Liver (tissue), 9 donors: Measurements from ENCODE around the gene ERCC6. TPM values are rescaled to one million over a fixed set of nuclear protein-coding genes. Genes with fewer than 3 reads are reported as not detected.

ENCODE experiments used
- DNase-seq: peaks from one replicate; pipeline ENCODE4 v3.0.0-alpha.2; 2017; ENCODE audit warnings: low spot score
- H3K27ac ChIP-seq, 2 donors: one replicate each; pipeline ENCODE4 v1.7.0; 2013; ENCODE audit warnings: inconsistent platforms in 2 of 2, low read length in 2 of 2, control low read depth in 1 of 2, low read depth in 1 of 2, mild to moderate bottlenecking in 1 of 2
- H3K27me3 ChIP-seq, 4 donors: one replicate each; pipeline versions ENCODE4 v1.6.1 to v1.7.0; 2013; ENCODE audit warnings: low read length in 3 of 4, inconsistent platforms in 1 of 4, mild to moderate bottlenecking in 1 of 4, moderate library complexity in 1 of 4; ENCODE audit not compliant: control insufficient read depth in 4 of 4, insufficient read depth in 4 of 4
- H3K36me3 ChIP-seq, 4 donors: one replicate each; pipeline versions ENCODE4 v1.6.1 to v1.7.0; 2013; ENCODE audit warnings: low read length in 3 of 4, mild to moderate bottlenecking in 3 of 4, low read depth in 1 of 4, moderate library complexity in 1 of 4; ENCODE audit not compliant: control insufficient read depth in 4 of 4, insufficient read depth in 3 of 4
- H3K4me1 ChIP-seq, 4 donors: one replicate each; pipeline versions ENCODE4 v1.6.1 to v1.7.0; 2013; ENCODE audit warnings: low read length in 3 of 4, mild to moderate bottlenecking in 3 of 4, moderate library complexity in 1 of 4; ENCODE audit not compliant: control insufficient read depth in 4 of 4, insufficient read depth in 4 of 4
- H3K4me3 ChIP-seq, 3 donors: one replicate each; pipeline versions ENCODE4 v1.6.1 to v1.7.0; 2013; ENCODE audit warnings: low read length in 3 of 3, control low read depth in 1 of 3, low read depth in 1 of 3, mild to moderate bottlenecking in 1 of 3
- H3K9ac ChIP-seq, 2 donors: one replicate each; pipeline ENCODE4 v1.7.0; 2013; ENCODE audit warnings: low read length in 2 of 2, mild to moderate bottlenecking in 2 of 2, moderate library complexity in 2 of 2, control low read depth in 1 of 2, low read depth in 1 of 2
- H3K9me3 ChIP-seq, 4 donors: one replicate each; pipeline versions ENCODE4 v1.6.1 to v1.7.0; 2013; ENCODE audit warnings: low read length in 3 of 4; ENCODE audit not compliant: control insufficient read depth in 4 of 4
- ATF3 ChIP-seq: IDR thresholded peaks from 2 replicates; pipeline ENCODE4 v1.6.1; 2016; ENCODE audit warnings: antibody characterized with exemption
- EGR1 ChIP-seq, 2 donors: IDR thresholded peaks; 2 replicates each; pipeline ENCODE4 v1.6.1; 2016 to 2018; ENCODE audit warnings: antibody characterized with exemption in 2 of 2, low read depth in 2 of 2
- FOXA2 ChIP-seq: IDR thresholded peaks from 2 replicates; pipeline ENCODE4 v1.6.1; 2016; ENCODE audit warnings: antibody characterized with exemption
- GABPA ChIP-seq, 2 donors: IDR thresholded peaks in 1 of 2; conservative IDR thresholded peaks in 1 of 2; 2 replicates each; pipeline ENCODE4 v1.6.1; 2016; ENCODE audit warnings: antibody characterized with exemption in 2 of 2, mild to moderate bottlenecking in 1 of 2, moderate library complexity in 1 of 2
- HNF4A ChIP-seq, 2 donors: conservative IDR thresholded peaks; 2 replicates each; pipeline ENCODE4 v1.6.1; 2016; ENCODE audit warnings: antibody characterized with exemption in 2 of 2, mild to moderate bottlenecking in 2 of 2
- HNF4G ChIP-seq: IDR thresholded peaks from 2 replicates; pipeline ENCODE4 v1.6.1; 2016; ENCODE audit warnings: antibody characterized with exemption
- JUND ChIP-seq, 2 donors: IDR thresholded peaks; 2 replicates each; pipeline ENCODE4 v1.6.1; 2016; ENCODE audit warnings: antibody characterized with exemption in 2 of 2
- MAX ChIP-seq: IDR thresholded peaks from 2 replicates; pipeline ENCODE4 v1.6.1; 2016; ENCODE audit warnings: antibody characterized with exemption
- NR2F2 ChIP-seq: IDR thresholded peaks from 2 replicates; pipeline ENCODE4 v1.6.1; 2016; ENCODE audit warnings: antibody characterized with exemption
- RAD21 ChIP-seq, 2 donors: IDR thresholded peaks; 2 replicates each; pipeline ENCODE4 v1.6.1; 2016; ENCODE audit warnings: antibody characterized with exemption in 2 of 2, mild to moderate bottlenecking in 2 of 2
- REST ChIP-seq: IDR thresholded peaks from 2 replicates; pipeline ENCODE4 v1.6.1; 2016; ENCODE audit warnings: antibody characterized with exemption, mild to moderate bottlenecking
- RXRA ChIP-seq, 2 donors: IDR thresholded peaks; 2 replicates each; pipeline ENCODE4 v1.6.1; 2017 to 2018; ENCODE audit warnings: antibody characterized with exemption in 2 of 2, mild to moderate bottlenecking in 1 of 2
- SP1 ChIP-seq: IDR thresholded peaks from 2 replicates; pipeline ENCODE4 v1.6.1; 2018; ENCODE audit warnings: antibody characterized with exemption, mild to moderate bottlenecking
- TAF1 ChIP-seq: conservative IDR thresholded peaks from 2 replicates; pipeline ENCODE4 v1.6.1; 2016; ENCODE audit warnings: antibody characterized with exemption, mild to moderate bottlenecking
- YY1 ChIP-seq: IDR thresholded peaks from 2 replicates; pipeline ENCODE4 v1.6.1; 2016; ENCODE audit warnings: antibody characterized with exemption, mild to moderate bottlenecking
- ZBTB33 ChIP-seq: IDR thresholded peaks from 2 replicates; pipeline ENCODE4 v1.6.1; 2016; ENCODE audit warnings: antibody characterized with exemption
- WGBS: extraction: QIAGEN DNeasy Blood & Tissue Kit; methylation state at CpG from one replicate; pipeline ENCODE4 v1.1.7; 2013; 5-methylcytosine and 5-hydroxymethylcytosine counted together
- polyA plus RNA-seq, 2 donors: library from polyadenylated mRNA; stranded (reverse) in 1 of 2; unstranded in 1 of 2; fragments of 200-250 nt in 1 of 2; fragments of >200 nt in 1 of 2; fragmentation: Nextera tagmentation in 1 of 2; extraction: Ambion mirVana in 1 of 2; gene quantifications; one replicate each; pipeline versions ENCODE4 v1.2.1 to v1.2.3, GENCODE V29; 2013 to 2015
- total RNA-seq, 2 donors: library from RNA; depleted of rRNA; stranded (reverse); fragments of >200 nt; gene quantifications; one replicate each; pipeline ENCODE4 v1.2.3, GENCODE V29; 2014
- donor health status: healthy.
- donor health status: healthy.
- donor health status: healthy.
- donor health status: healthy.
- donor health status: healthy.

Gene ERCC6
- total and polyA plus RNA-seq, 4 donors: 2.3 to 17.1 (median 7.5) TPM

- DNase-seq: no peak
- Histone ChIP-seq H3K27me3 (no peaks in the 10 kb centered on the region), H3K9ac (no peak overlapping the region), H3K27ac (no peak overlapping the region), H3K4me1 (no peaks in the 10 kb centered on the region), H3K4me3 (no peak overlapping the region), H3K9me3 (no peaks in the 10 kb centered on the region), H3K36me3 (peaks cover 0 to 7% (median 3%) of the 10 kb centered on the region in 4 donors)
- TF ChIP-seq NR2F2 (no peak), YY1 (no peak), FOXA2 (no peak), SP1 (no peak)
- 95% methylated on average over 4 of the region's 4 CpGs for WGBS
Measured at GRCh38 chr10:49505589-49505988, 33.3 kb downstream of the ERCC6 start.

GRCh38 chr10:49505076-49505475, 33.8 kb downstream of the ERCC6 start:
- Histone ChIP-seq H3K4me1 (no peaks in the 10 kb centered on the region), H3K36me3 (peaks cover 0 to 7% (median 3%) of the 10 kb centered on the region in 4 donors), H3K27me3 (no peaks in the 10 kb centered on the region), H3K27ac (no peak overlapping the region), H3K4me3 (no peak overlapping the region), H3K9me3 (no peaks in the 10 kb centered on the region), H3K9ac (no peak overlapping the region)
- no peak for DNase-seq
- no peak for TF ChIP-seq HNF4G
- no peak for TF ChIP-seq TAF1
- no peak for TF ChIP-seq REST
- TF ChIP-seq YY1: no peak
- TF ChIP-seq HNF4A (conservative IDR thresholded peaks at IDR 0.05): no peak
- no peak for TF ChIP-seq GABPA (IDR thresholded peaks at IDR 0.05 in 1 of 2, conservative IDR thresholded peaks at IDR 0.05 in 1 of 2)
- no peak for TF ChIP-seq ZBTB33
- no peak for TF ChIP-seq NR2F2
- no peak for TF ChIP-seq RXRA (IDR thresholded peaks at IDR 0.05)
- TF ChIP-seq ATF3: no peak
- TF ChIP-seq RAD21 (IDR thresholded peaks at IDR 0.05): no peak
- 87% methylated on average over 3 of the region's 3 CpGs for WGBS

GRCh38 chr10:49504528-49504927, 34.4 kb downstream of the ERCC6 start:
- no peak for DNase-seq
- H3K27ac ChIP-seq: no peak overlapping the region
- H3K4me1 ChIP-seq: no peaks in the 10 kb centered on the region
- H3K27me3 ChIP-seq: no peaks in the 10 kb centered on the region
- no peak overlapping the region for H3K9ac ChIP-seq
- H3K9me3 ChIP-seq: no peaks in the 10 kb centered on the region
- WGBS: 41% methylated on average over 1 of the region's 1 CpG
- H3K36me3 ChIP-seq: peaks cover 0 to 7% (median 3%) of the 10 kb centered on the region in 4 donors
- H3K4me3 ChIP-seq: no peak overlapping the region
- TF ChIP-seq JUND (IDR thresholded peaks at IDR 0.05): no peak
- TF ChIP-seq MAX: no peak
- TF ChIP-seq HNF4G: no peak
- TF ChIP-seq NR2F2: no peak
- no peak for TF ChIP-seq SP1
- no peak for TF ChIP-seq YY1
- TF ChIP-seq RXRA (IDR thresholded peaks at IDR 0.05): no peak
- no peak for TF ChIP-seq EGR1 (IDR thresholded peaks at IDR 0.05; ENCODE audit: low read depth in 2 of 2)
- TF ChIP-seq ATF3: no peak
- no peak for TF ChIP-seq HNF4A (conservative IDR thresholded peaks at IDR 0.05)
- no peak for TF ChIP-seq TAF1
- no peak for TF ChIP-seq RAD21 (IDR thresholded peaks at IDR 0.05)
- no peak for TF ChIP-seq REST
